Vagina (tissue), 2 donors: ENCODE data around the gene NIPBL.

Source experiments
- POLR2A ChIP-seq, 2 donors: fragments of 450-650 bp; IDR thresholded peaks; one replicate each; pipeline ENCODE4 v1.6.1; 2017; ENCODE audit warnings: antibody characterized with exemption in 2 of 2, mild to moderate bottlenecking in 2 of 2, moderate library complexity in 2 of 2
- TF ChIP-seq, protein P1 (sequence below), 3 experiments: fragments of 450-650 bp in 2 of 3; fragments of 200-600 bp in 1 of 3; sonication (generic) in 1 of 3; IDR thresholded peaks; one replicate each; pipeline ENCODE4 v1.5.1; 2017 to 2019; ENCODE audit warnings: antibody characterized with exemption in 3 of 3, mild to moderate bottlenecking in 2 of 3, moderate library complexity in 2 of 3

DNA sequence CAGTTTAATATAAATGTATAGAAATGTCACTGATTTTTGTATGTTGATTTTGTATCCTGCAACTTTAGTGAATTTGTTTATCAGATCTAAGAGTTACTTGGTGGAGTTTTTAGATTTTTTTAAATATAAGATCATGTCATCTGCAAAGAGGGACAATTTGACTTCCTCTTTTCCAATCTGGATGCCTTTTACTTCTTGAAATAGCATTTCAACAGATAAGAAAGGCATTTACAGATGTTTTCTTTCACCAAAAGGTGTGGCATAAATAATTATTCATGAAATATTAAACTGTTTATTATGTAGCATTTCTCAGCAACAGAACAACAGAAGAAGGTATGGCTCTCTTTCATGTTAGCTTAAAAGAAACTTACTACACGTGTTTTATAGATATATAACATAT lies 34.9 kb upstream of the NIPBL start:
- TF ChIP-seq, protein P1, sequence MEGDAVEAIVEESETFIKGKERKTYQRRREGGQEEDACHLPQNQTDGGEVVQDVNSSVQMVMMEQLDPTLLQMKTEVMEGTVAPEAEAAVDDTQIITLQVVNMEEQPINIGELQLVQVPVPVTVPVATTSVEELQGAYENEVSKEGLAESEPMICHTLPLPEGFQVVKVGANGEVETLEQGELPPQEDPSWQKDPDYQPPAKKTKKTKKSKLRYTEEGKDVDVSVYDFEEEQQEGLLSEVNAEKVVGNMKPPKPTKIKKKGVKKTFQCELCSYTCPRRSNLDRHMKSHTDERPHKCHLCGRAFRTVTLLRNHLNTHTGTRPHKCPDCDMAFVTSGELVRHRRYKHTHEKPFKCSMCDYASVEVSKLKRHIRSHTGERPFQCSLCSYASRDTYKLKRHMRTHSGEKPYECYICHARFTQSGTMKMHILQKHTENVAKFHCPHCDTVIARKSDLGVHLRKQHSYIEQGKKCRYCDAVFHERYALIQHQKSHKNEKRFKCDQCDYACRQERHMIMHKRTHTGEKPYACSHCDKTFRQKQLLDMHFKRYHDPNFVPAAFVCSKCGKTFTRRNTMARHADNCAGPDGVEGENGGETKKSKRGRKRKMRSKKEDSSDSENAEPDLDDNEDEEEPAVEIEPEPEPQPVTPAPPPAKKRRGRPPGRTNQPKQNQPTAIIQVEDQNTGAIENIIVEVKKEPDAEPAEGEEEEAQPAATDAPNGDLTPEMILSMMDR (IDR thresholded peaks at IDR 0.05), result no peak
- TF ChIP-seq POLR2A (IDR thresholded peaks at IDR 0.05), result no peak
